Activated T-helper 9 cell treated with anti-CD3 and anti-CD28 coated beads, Interleukin-2, amount 50 U/mL, for 16 hours (primary cell): ENCODE data around the gene PPP2R5D.

ENCODE experiments used
- DNase-seq: peaks from one replicate; pipeline ENCODE4 v3.0.0-alpha.2; 2020; ENCODE audit warnings: low read depth

Gene PPP2R5D

DNA sequence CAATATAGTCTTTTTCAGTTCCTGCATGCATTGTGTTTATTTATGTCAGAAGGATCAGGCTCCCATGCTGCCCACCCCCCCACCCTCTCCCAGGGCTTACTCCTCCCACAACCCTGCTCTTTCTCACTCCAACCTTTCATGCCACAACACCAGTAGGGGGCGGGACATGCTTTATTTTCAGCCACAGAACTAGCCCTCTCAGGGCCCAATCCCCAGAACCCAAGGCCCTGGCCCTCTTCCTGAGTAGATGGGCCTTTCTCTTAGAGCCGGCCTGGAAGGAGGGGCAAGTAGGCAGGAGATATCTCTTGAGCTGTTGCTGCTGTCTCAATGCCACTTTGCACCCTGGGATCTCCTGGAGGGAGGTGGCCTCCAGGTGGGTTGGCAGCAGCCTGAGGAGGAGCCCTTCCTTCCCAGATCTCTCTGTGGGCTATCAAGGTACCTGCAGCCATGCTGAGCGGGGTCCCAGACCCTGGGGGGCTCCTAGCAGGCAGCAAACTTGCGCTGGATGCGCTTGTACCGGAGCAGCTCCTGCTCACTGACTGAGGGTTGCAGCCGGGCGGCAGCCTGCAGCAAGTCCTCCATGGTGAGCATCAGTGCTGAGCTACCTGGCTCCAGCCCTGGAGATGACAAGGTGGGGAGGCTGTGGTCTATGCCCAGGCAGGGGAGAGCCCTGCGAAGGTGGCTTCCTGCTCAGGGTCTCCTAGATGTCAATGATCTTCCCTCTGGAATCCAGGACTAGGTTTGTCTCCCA lies 20.3 kb upstream of the PPP2R5D start:
- DNase-seq, result no peak

DNA sequence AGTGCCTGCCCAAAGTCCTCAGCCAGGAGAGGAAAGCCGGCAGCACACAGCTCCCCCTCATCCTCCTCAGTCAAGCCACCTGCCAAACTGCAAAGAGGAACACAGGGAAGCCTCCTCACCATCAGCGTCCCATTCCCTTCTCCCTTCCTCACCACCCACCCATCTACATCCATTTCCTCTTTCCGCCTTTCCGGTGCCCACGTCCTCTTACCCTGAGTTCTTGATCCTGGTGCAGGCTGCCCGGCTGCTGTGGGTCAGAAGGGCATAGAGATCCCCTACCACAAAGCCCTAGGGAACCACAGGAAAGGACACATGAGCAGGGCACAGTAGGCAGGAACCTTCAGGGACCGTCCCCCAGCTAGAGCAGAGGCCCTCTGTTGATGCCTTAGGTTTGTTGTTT lies 17.8 kb upstream of the PPP2R5D start:
- no peak for DNase-seq

DNA sequence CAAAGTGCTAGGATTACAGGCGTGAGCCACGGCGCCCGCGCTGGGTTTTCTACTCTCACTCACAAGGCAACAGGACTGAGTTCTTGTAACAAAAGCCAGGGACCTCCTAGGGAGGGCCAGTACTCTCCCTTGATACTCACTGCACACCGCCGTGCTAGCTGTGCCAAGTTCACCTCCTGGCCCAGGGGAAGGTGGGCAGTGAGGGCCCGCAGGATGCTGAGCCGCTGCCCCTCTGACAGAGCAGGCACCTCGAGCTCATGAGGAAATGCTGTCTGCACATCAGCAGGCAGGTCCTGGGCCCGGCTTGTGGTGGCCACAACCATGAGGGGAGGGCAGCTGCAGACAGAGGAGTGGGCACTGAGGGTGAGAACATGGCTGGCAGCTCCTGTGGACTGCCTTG lies 17.1 kb upstream of the PPP2R5D start:
- no peak for DNase-seq

DNA sequence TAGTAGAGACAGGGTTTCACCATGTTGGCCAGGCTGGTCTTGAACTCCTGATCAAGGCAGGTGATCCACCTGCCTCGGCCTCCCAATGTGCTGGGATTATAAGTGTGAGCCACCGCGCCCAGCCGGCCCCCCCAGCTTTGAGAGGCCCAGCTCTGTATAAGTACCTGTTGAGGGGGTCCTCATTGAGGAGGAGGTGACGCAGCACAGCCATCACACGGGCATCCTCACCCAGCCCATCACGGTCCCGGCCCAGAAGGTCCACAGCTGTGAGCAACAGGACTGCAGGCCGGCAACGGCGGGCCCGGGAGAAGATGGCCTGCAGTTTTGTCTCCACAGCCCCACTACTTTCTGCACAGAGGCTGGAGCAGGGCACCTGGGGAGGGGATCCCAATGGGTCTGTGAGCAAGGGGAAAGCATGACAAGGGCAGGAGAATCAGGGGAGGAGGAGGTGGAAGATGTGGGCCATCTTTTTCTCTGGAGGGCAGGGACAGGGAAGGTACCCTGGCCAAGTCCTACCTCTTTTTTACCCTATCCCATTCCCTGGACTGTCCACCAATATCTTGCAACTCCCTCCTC lies 16.2 kb upstream of the PPP2R5D start:
- DNase-seq, result no peak

DNA sequence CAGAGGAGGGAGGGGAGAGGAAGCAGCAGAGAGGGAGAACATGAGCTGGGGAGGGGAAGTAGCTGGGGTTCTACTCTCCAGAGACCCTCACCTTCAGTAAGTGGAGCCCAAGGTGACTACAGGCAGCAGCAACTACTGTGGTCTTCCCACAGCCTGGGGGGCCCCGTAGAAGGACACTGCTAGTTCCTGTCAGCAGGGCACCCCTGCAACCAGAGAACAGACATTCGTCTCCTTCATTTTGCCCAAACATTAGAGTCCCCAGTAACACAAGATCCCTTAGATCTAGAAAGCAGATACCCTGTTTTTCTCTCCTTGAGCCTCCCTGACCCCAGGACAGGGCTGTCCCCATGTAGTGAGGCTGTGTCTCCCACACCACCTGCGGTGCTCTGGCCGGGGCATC lies 15.6 kb upstream of the PPP2R5D start:
- no peak for DNase-seq

DNA sequence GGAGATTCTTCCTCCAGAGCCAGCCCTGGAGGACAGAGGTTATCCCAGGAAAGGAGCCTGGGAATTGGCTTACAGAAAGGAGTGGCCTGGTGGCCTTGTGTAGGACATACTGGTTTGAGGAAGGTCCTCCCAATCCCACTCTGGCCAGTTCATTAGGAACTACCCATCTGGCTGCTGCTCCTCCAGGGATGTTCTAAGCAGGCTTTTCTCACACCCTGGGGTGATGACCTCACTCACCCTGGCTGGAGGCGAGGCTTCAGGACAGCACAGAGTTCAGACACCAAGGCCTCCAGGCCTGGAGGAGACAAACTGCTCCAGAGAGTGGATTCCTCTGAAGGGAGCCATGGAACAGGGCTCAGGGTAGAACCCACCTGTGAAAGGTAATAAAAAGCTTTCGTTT lies 14.9 kb upstream of the PPP2R5D start:
- DNase-seq, result no peak

DNA sequence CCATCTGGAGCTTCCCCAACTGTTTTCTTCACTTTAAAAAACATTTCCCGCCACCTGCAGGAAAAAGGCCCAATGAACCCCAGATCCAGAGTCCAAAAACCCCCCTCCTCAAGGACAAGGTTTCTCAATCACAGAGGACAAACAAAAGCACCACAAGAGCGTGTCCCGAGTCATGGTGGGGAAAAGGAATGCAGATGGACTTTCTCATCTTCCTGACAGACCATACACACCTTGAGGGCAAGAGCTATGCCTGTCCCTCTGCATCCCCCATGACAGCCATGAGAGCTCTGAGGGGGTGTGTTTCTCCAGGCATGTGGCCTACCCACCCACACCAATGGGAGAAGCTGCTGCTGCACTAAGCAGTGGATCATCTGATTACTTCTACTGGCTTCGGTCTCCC lies 14.4 kb upstream of the PPP2R5D start:
- no peak for DNase-seq

DNA sequence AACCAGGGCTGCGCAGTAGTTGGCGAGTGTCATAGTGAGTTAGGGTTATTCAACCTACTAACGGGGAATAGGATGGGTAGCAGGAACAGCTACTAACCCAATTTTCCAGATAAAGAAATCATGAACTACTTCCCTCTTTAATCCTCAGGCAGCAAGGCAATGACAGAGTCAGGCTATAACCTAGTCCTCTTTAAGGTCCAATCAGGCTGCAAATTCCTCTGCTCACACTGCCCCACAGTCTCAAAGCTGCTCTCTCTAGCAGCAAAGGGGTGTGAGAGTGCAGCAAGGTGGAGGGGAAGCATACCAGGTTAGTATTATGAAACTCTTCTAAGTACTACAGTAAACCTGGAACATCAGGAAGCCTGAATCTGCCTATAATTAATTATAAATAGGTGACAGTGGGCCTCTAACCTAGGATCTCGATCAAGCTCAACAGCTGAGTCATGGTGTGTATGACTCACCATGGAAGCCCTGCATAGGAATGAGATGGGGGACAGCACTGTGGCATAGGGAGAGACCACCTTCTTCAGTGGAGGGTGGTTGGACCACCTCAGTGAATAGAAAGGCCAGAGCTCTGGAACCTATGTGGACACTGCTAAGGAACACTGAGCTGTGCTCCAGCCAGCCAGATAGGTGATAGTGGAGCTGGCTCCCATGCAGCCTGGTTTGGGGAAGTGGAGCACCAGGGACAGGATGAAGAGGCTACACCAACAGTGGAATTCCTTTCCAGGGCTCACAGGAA lies 13.3 kb upstream of the PPP2R5D start:
- DNase-seq, result no peak

DNA sequence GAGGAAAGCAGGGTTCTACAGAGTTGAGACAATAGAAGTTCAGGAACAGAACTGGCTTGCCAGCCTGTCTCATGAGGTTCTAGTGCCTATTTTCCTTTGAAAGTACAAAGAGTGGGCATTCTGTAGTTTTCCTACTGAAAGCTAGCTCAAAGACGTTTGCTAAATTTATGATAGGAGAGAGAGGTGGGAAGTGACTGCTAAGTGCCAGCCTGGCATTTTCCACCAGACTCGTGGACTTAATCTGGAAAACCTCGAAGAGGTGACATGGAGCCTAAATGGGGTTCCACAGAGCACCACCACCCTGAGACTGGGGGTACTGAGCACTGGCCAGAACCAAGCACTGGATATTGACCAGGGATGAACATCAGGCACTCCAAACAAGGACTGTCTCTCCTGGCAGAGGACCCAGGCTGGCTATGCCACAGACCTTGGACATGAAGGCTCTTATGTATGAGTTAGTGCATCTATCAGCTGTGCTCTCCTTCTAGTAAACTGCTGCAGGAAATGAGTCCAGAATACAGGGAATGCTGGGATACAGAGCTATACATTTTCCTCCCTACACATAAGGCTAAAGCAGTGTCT lies 12.5 kb upstream of the PPP2R5D start:
- DNase-seq, result no peak

DNA sequence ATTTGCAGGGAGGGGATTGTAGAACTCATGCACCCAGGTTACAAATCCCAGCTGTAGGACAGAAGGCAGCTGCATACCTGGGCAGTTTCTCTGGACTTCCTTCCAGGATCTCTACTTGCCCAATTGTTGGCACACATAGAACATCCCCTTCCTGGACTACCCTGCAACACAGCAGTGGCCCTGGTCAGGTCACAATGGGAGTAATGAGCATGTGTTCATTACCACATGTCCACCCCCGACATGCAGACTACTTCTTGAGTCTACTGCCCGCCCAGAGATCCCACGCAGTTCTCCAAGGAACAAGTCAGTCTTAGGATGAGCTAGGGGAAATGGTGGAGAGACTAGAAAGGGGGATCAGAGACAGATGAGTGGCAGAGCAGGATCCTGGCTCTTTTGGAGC lies 10.4 kb upstream of the PPP2R5D start:
- no peak for DNase-seq

DNA sequence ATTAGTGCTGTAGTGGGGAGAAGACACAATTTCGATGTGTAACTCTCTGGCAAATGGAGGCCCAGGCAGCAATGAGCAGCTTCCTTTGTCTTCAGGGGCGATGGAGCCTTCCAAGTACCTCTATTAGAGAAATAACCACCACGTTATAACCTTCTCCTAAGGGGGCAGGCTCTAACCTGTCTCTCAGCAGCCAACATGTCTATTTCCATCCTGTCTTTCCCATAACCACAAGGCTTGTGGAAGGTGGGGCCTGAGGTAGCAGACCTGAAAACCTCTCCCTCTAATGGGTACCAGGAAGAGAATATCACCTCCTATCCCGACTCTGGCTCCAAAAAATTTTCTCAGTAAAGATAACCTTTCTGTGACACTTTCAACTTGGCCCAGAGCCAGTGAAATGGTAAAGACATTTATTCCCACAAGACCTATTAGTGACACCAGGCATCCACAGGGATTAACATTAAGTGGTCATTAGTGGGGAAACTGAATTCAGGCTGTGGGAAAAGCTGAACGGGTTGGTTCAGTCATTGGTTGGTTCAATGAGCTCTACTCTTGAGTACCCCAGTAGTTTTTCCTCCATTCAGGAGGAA lies 9.4 kb upstream of the PPP2R5D start:
- no peak for DNase-seq

DNA sequence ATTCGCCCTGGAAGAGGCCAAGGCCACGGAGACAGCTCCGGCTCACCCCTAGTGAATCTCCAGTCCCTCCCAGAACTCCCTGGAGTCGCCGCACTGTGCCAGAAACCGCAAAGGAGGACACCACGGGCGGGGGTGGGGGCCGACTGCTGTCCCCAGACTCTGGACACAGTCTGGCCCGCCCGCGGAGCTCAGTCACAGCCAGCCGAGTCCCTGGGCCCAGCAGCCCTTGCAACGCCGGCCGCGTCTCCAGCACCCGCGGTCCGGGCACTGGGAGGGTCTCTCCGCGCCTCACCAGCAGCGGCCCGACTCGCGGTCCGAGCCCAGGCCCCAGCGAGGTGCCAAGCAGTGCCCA lies 5.9 kb upstream of the PPP2R5D start:
- DNase-seq, result peak; percentile 8

DNA sequence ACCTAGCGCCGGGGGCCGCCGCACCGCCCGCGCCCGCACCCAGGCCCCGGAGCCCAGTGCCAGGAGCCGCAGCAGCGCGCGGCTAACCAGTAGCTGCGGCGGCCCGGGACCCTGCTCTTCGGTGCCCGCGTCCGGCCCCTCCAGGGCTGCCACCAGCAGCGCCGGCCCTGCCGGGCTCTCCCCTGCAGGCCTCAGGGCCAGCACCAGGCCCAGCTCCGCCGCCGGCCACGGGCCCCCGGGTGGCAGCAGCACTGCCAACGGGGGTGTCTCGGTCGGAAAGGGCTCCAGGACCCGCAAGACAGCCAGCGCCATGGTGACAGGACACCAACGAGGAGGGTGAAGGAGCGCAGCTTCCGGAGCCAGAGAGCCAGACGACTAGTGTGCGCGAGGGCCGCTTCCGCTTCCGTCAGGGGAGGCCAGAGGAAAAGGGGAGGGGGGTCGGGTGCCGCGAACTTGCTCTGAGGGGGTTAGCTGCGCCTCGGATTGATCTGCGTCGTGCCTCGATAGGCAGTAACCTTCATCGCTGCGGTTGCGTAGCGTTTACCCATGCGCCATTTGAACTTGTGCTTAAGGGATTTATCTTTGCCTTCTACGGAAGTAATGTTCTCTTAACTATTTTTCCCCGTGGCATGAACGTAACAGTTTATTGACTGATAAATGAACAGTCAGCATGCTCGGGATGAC lies 5.4 kb upstream of the PPP2R5D start, which contains the start of gene PEX6:
Gene PEX6, minus strand, starts transcription at position 343 of the 684 bp plus-strand sequence. Its CDS starts 31 bp downstream, at position 312.
- DNase-seq, result peak; percentile 92

DNA sequence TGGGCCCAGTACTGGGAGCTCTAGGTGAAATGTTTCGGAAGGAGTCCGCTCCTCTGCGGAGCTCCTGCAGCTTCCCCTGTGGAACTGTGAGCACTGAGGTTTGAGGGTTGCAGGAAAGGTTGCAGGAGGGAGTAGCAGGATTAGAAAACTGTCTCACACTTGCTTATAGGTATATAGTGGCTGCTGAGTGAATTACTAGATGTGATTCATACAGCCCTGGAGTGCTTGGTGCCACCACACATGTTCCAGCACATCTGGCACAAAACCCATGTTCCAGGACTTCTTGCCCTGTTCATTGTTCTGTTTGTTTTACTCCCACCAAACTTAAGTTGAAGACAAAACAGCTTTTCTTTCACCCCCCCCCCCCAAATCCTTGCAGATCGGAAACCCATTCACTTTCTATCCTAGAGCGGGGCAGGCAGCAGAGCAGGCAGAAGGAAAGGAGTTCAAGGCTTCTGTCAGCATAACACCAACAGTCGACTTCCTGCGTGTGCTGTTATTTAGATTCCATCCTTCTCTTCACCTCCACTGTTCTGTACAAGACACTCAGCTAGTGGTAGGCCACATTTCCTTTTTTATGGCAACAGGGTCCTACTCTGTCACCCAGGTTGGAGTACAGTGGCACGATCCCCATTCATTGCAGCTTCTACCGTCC lies 4.7 kb upstream of the PPP2R5D start:
- DNase-seq, result no peak

DNA sequence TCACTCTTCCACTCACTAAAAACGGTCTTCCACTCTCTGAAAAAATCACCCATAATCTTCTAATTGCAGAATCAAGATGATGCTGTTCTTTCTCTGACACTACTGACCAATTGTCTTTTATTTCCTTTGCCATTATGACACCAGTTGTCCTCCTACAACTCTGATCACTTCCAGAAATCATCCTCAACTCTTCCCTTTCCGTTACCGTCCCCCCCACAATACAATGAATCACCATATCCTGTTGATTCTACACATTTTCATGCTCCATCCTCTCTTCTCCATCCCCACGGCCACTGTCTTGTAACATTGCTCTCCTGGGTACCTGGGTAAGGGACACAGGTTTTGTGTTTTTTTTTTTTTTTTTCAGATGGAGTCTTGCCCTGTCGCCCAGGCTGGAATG lies 2.5 kb upstream of the PPP2R5D start:
- DNase-seq, result no peak

DNA sequence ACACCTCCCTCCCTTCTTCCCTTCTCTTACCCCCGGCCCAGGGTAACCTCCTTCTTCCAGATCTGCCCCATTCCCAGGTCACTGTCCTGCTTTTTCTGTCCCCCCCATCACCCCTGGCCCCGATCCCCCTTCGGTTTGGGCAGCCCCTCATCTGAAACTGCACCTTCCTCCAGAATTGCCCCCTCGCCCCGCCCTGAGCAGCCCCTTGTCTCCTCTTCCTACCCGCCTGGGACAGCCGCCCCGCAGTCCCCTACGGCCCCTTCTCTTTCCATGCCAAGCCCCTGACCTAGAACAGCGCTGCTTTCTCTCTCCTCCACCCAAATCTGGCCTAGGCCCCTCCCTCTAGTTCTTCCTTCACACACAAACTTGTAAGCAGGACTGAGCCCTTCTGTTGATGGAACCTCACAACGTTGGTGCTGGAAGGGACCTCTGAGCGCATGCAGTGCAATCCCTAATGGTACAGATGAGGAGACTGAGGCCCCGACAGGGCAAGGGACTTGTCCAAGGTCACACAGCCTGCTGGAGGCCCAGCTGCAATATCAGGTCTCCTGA lies 630 bp downstream of the PPP2R5D start:
- peak; percentile 8 for DNase-seq

DNA sequence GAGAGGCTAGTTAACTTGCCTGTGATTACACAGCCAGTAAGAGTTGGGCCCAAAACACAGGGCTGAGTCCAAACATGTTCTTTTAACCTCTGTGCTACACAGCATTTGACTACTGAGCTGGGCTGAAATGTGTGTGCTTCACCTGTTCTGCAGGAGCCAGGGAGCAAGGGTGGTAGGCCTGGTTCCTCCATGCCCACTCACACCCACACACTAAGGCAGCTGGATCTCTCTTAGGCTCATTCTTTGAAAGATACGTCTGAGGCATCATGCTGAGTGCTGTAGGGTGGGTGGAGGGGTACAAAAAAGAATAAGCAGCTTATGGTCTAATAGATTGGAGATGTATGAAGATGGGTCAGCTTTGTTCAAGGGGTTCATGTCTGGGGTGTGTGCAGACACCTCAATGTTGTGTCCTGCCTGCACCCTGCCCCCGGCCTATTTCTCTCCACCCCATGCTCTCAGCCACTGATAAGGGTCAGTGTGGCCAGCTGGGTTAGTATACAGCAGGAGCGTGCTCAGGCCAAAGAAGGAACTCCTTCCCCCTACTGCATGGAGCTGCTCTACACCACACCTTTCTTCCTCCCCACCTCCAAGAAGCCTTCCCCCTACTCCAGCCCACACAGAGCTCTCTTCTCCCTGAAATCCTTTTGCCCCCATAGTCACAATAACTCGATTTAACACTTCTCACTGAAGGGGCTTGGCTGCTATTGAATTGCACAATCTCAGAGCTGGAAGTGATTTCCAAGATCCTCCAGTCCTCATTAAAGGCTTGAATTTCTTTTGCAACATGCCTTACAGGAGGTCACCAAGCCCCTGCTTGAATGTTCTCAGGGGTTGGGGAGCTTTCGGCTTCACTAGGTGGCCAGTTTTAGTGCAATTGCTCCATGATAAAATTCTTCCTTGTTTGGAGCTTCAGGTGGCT lies 3.4 kb downstream of the PPP2R5D start:
- no peak for DNase-seq

DNA sequence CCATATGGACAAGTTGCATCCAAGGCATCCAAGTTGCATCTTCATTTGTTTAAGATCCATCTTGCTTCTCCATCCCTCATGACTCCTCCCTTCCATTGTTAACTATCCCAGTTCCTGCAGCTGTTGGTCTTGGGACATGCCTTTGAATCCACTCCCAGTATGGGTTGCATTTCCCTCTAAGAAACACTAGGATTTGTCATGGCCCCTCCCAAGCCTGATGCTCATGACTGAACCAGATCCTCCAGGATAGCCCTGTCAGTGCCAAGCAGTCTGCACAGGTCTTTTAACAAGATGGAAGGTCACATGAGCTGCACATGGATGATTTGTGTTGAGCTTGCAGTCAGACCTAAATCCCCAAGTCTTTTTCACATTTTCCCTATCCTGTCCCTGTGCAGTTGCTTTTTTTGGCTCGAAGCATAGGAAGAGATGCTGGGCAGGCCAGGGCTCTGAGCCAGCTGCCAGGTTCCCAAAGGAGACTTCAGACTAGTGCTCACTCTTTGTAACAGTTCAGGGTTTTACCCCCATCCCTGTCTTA lies 4.2 kb downstream of the PPP2R5D start:
- DNase-seq, result no peak

DNA sequence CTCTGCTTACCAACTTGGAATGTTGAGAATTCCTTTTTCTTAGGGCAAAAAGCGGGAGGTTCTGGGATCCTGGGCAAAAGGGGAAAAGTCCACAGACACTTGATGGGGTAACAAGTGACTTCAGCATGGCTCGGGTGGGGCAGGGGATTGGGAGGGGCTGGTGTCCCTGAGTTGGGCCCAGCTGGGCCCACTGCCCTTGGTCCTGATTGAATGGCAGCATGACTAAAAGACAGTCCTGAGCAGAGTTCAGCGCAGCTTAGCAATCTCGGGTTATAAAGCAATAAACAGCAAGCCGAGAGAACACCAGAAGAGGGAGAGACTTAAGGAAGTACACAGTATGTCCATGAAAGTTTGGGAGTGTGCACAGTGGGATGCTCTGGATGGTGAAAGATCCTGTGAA lies 5.6 kb downstream of the PPP2R5D start:
- DNase-seq, result no peak

DNA sequence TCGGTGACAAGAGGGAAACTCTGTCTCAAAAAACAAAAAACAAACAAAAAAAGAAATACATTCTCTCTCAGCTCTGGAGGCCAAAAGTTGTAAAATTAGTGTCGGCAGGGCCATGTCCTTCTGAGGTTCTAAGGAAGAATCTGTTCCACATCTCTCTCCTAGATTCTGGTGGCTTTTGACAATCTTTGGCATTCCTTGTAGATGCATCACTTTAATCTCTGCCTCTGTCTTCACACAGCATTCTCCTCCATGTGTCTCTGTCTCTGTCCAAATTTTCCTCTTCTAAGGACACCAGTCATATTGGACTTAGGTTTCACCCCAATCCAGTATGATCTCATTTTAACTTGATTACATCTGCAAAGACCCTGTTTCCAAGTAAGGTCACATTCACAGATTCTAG lies 9.1 kb downstream of the PPP2R5D start:
- no peak for DNase-seq
